Neural cell (in vitro differentiated cells): Measurements from ENCODE around the gene ZNF641. TPM values are rescaled to one million over a fixed set of nuclear protein-coding genes. Genes with fewer than 3 reads are reported as not detected.

ENCODE experiments used
- H2AFZ ChIP-seq: fragments of 200-600, 300-800 bp; sonication (generic), shearing (Covaris generic); 2 replicates; pipeline ENCODE4 v1.6.0; 2014; ENCODE audit warnings: low read depth, mild to moderate bottlenecking, antibody characterized with exemption, low read length, moderate library complexity
- H3F3A ChIP-seq: fragments of 200-600 bp; shearing (Covaris generic); 2 replicates; pipeline ENCODE4 v1.6.1; 2016; ENCODE audit warnings: mild to moderate bottlenecking, moderate library complexity, mixed read lengths, antibody characterized with exemption, low read length; ENCODE audit not compliant: insufficient read depth, poor library complexity, severe bottlenecking
- H3K27ac ChIP-seq: fragments of 200-600, 300-800 bp; sonication (generic), shearing (Covaris generic); 2 replicates; pipeline ENCODE4 v1.5.1; 2014; ENCODE audit warnings: mild to moderate bottlenecking, low read length, moderate library complexity
- H3K27me3 ChIP-seq: fragments of 300-800, 200-600 bp; sonication (generic), shearing (Covaris generic); 2 replicates; pipeline ENCODE4 v1.6.0; 2014; ENCODE audit warnings: mild to moderate bottlenecking, low read depth, low read length, moderate library complexity; ENCODE audit not compliant: insufficient read depth
- H3K36me3 ChIP-seq: fragments of 300-800, 200-600 bp; sonication (generic), shearing (Covaris generic); 2 replicates; pipeline ENCODE4 v1.5.1; 2014; ENCODE audit warnings: mild to moderate bottlenecking, antibody characterized with exemption, low read length, moderate library complexity; ENCODE audit not compliant: insufficient read depth
- H3K4me2 ChIP-seq: fragments of 300-800, 200-600 bp; sonication (generic), shearing (Covaris generic); 2 replicates; pipeline ENCODE4 v1.6.0; 2014; ENCODE audit warnings: mild to moderate bottlenecking, low read length
- H3K4me3 ChIP-seq: fragments of 300-800, 200-600 bp; sonication (generic), shearing (Covaris generic); 2 replicates; pipeline ENCODE4 v1.5.1; 2014; ENCODE audit warnings: mild to moderate bottlenecking, low read length, moderate library complexity
- H3K79me2 ChIP-seq: fragments of 200-600 bp; shearing (Covaris generic); replicated peaks from 2 replicates; pipeline ENCODE4 v1.6.0; 2014; ENCODE audit warnings: mild to moderate bottlenecking, low read length, moderate library complexity; ENCODE audit not compliant: insufficient read depth
- H3K9ac ChIP-seq: fragments of 300-800, 200-600 bp; sonication (generic), shearing (Covaris generic); 2 replicates; pipeline ENCODE4 v1.6.1; 2016; ENCODE audit warnings: mild to moderate bottlenecking, low read length, mixed read lengths
- H3K9me2 ChIP-seq: fragments of 200-600 bp; shearing (Covaris generic); 2 replicates; pipeline ENCODE4 v1.6.1; 2016; ENCODE audit warnings: mild to moderate bottlenecking, low read length, mixed read lengths; ENCODE audit not compliant: insufficient read depth
- H3K9me3 ChIP-seq: fragments of 200-600, 300-800 bp; sonication (generic), shearing (Covaris generic); 2 replicates; pipeline ENCODE4 v1.6.1; 2016; ENCODE audit warnings: mild to moderate bottlenecking, mixed run types, low read length, moderate library complexity, mixed read lengths
- H4K20me1 ChIP-seq: fragments of 200-600 bp; shearing (Covaris generic); 2 replicates; pipeline ENCODE4 v1.6.1; 2016; ENCODE audit warnings: mild to moderate bottlenecking, mixed run types; ENCODE audit not compliant: insufficient read depth
- CTCF ChIP-seq: fragments of 450-650 bp; IDR thresholded peaks from 2 replicates; pipeline ENCODE4 v1.5.1; 2014; ENCODE audit warnings: antibody characterized with exemption, mild to moderate bottlenecking, moderate library complexity; ENCODE audit not compliant: poor library complexity, severe bottlenecking
- EP300 ChIP-seq: fragments of 450-650 bp; conservative IDR thresholded peaks from 2 replicates; pipeline ENCODE4 v1.6.1; 2014; ENCODE audit warnings: antibody characterized with exemption, mild to moderate bottlenecking, moderate library complexity; ENCODE audit not compliant: poor library complexity, severe bottlenecking
- EZH2 ChIP-seq: fragments of 200-600, 300-800 bp; shearing (Covaris generic), sonication (generic); IDR thresholded peaks from 2 replicates; pipeline ENCODE4 v1.6.1; 2014; ENCODE audit warnings: antibody characterized with exemption, low read length, borderline replicate concordance, mild to moderate bottlenecking; ENCODE audit not compliant: insufficient read depth, poor library complexity, severe bottlenecking
- MXI1 ChIP-seq: fragments of 450-650 bp; conservative IDR thresholded peaks from 2 replicates; pipeline ENCODE4 v1.6.1; 2014; ENCODE audit warnings: antibody characterized with exemption, mild to moderate bottlenecking; ENCODE audit not compliant: poor library complexity, severe bottlenecking
- POLR2AphosphoS5 ChIP-seq: IDR thresholded peaks from 2 replicates; pipeline ENCODE4 v1.6.1; 2012
- RAD21 ChIP-seq: fragments of 450-650 bp; conservative IDR thresholded peaks from 2 replicates; pipeline ENCODE4 v1.6.1; 2014; ENCODE audit warnings: antibody characterized with exemption, mild to moderate bottlenecking, moderate library complexity
- REST ChIP-seq: IDR thresholded peaks from 2 replicates; pipeline ENCODE4 v1.6.1; 2012; ENCODE audit warnings: borderline replicate concordance
- SMC3 ChIP-seq: fragments of 450-650 bp; conservative IDR thresholded peaks from 2 replicates; pipeline ENCODE4 v1.6.1; 2014; ENCODE audit warnings: antibody characterized with exemption, mild to moderate bottlenecking, moderate library complexity; ENCODE audit not compliant: poor library complexity
- TAF1 ChIP-seq: IDR thresholded peaks from 2 replicates; pipeline ENCODE4 v1.6.1; 2012; ENCODE audit warnings: low read depth
- polyA plus RNA-seq: library from polyadenylated mRNA; depleted of rRNA; stranded (reverse); fragments of >200 nt; gene quantifications from 2 replicates; pipeline ENCODE4 v1.2.3, GENCODE V29; 2014

ZNF641 gene
- polyA plus RNA-seq, 1 donor from 2014 or later, result 41.6 TPM

GRCh38 chr12:48342980-48343379 is 7.7 kb downstream of the ZNF641 start:
- H3K4me2 ChIP-seq, result no peak overlapping the region
- no peak overlapping the region for H2AFZ ChIP-seq
- no peaks in the 10 kb centered on the region for H3K9me2 ChIP-seq
- H3K9ac ChIP-seq, result no peak overlapping the region
- no peaks in the 10 kb centered on the region for H4K20me1 ChIP-seq
- no peaks in the 10 kb centered on the region for H3K9me3 ChIP-seq
- H3K36me3 ChIP-seq, result peaks cover 12% of the 10 kb centered on the region
- no peaks in the 10 kb centered on the region for H3K79me2 ChIP-seq
- H3K4me3 ChIP-seq, result no peak overlapping the region
- TF ChIP-seq EZH2 (no peak), RAD21 (no peak), TAF1 (no peak), EP300 (no peak), REST (no peak), SMC3 (no peak), POLR2AphosphoS5 (no peak), MXI1 (no peak), CTCF (no peak)
- H3K27me3 ChIP-seq, result no peaks in the 10 kb centered on the region
- no peak overlapping the region for H3K27ac ChIP-seq
- H3F3A ChIP-seq, result no peaks in the 10 kb centered on the region

- no peak overlapping the region for H3K9ac ChIP-seq
- no peaks in the 10 kb centered on the region for H4K20me1 ChIP-seq
- no peaks in the 10 kb centered on the region for H3F3A ChIP-seq
- no peak overlapping the region for H3K4me3 ChIP-seq
- H3K9me2 ChIP-seq, result no peaks in the 10 kb centered on the region
- H3K27ac ChIP-seq, result no peak overlapping the region
- H3K4me2 ChIP-seq, result no peak overlapping the region
- no peaks in the 10 kb centered on the region for H3K27me3 ChIP-seq
- no peak for TF ChIP-seq CTCF
- TF ChIP-seq POLR2AphosphoS5, result no peak
- no peak for TF ChIP-seq MXI1
- no peak for TF ChIP-seq EZH2
- no peak for TF ChIP-seq RAD21
- no peak for TF ChIP-seq EP300
- no peak for TF ChIP-seq SMC3
- TF ChIP-seq REST, result no peak
- TF ChIP-seq TAF1, result no peak
- no peak overlapping the region for H2AFZ ChIP-seq
- no peaks in the 10 kb centered on the region for H3K79me2 ChIP-seq
- peaks cover 20% of the 10 kb centered on the region for H3K36me3 ChIP-seq
- no peaks in the 10 kb centered on the region for H3K9me3 ChIP-seq
These were observed 9.8 kb downstream of the ZNF641 start for GRCh38 chr12:48340943-48341342.
